Smooth muscle cell (in vitro differentiated cells): Measurements from ENCODE around the gene NXPH3. TPM values are rescaled to one million over a fixed set of nuclear protein-coding genes. Genes with fewer than 3 reads are reported as not detected.

Experiments used
- DNase-seq: peaks from one replicate; lab custom pipeline; 2025; ENCODE audit not compliant: unreplicated experiment; lab: John Stamatoyannopoulos, UW
- H2AFZ ChIP-seq: fragments of 200-600 bp; sonication (generic); 2 replicates; pipeline ENCODE4 v1.6.0; 2016; ENCODE audit warnings: antibody characterized with exemption, low read depth, mild to moderate bottlenecking
- H3F3A ChIP-seq: fragments of 200-600 bp; sonication (generic); 2 replicates; pipeline ENCODE4 v1.6.0; 2017; ENCODE audit warnings: antibody characterized with exemption, low read depth
- H3K27ac ChIP-seq: fragments of 200-600 bp; sonication (generic); 2 replicates; pipeline ENCODE4 v1.5.1; 2016; ENCODE audit warnings: low read depth, mild to moderate bottlenecking
- H3K27me3 ChIP-seq: fragments of 200-600 bp; sonication (generic); 2 replicates; pipeline ENCODE4 v1.6.1; 2016; ENCODE audit warnings: low read depth, mild to moderate bottlenecking
- H3K36me3 ChIP-seq: fragments of 200-600 bp; sonication (generic); 2 replicates; pipeline ENCODE4 v1.5.1; 2016; ENCODE audit warnings: low read depth
- H3K4me1 ChIP-seq: fragments of 200-600 bp; sonication (generic); 2 replicates; pipeline ENCODE4 v1.5.1; 2016; ENCODE audit warnings: low read depth
- H3K4me2 ChIP-seq: fragments of 200-600 bp; sonication (generic); 2 replicates; pipeline ENCODE4 v1.6.0; 2016; ENCODE audit warnings: mild to moderate bottlenecking
- H3K4me3 ChIP-seq: fragments of 200-600 bp; sonication (generic); 2 replicates; pipeline ENCODE4 v1.5.1; 2016; ENCODE audit warnings: mild to moderate bottlenecking
- H3K79me2 ChIP-seq: fragments of 200-600 bp; sonication (generic); 2 replicates; pipeline ENCODE4 v1.6.0; 2016; ENCODE audit warnings: low read depth, mild to moderate bottlenecking
- H3K9ac ChIP-seq: fragments of 200-600 bp; sonication (generic); 2 replicates; pipeline ENCODE4 v1.6.0; 2016; ENCODE audit warnings: low read depth
- H3K9me3 ChIP-seq: fragments of 200-600 bp; sonication (generic); replicated peaks from 2 replicates; pipeline ENCODE4 v1.5.1; 2016; ENCODE audit warnings: low read depth
- H4K20me1 ChIP-seq: fragments of 200-600 bp; sonication (generic); 2 replicates; pipeline ENCODE4 v1.6.0; 2016; ENCODE audit warnings: low read depth
- WGBS: methylation state at CpG from one replicate; pipeline ENCODE4 v1.1.7; 2016; ENCODE audit warnings: low lambda C conversion rate; 5-methylcytosine and 5-hydroxymethylcytosine counted together
- polyA plus RNA-seq: library from polyadenylated mRNA; unstranded; fragments of >200 nt; fragmentation: Nextera tagmentation; extraction: Ambion mirVana; gene quantifications from 2 replicates; pipeline ENCODE4 v1.2.1, GENCODE V29; 2016
- total RNA-seq: library from RNA; depleted of rRNA; stranded (reverse); fragments of >200 nt; gene quantifications from 2 replicates; pipeline ENCODE4 v1.2.3, GENCODE V29; 2014
- TF ChIP-seq, protein P1 (sequence below): fragments of 200-600 bp; sonication (generic); IDR thresholded peaks from 2 replicates; pipeline ENCODE4 v1.5.1; 2017; ENCODE audit warnings: borderline replicate concordance, mild to moderate bottlenecking, antibody characterized with exemption; ENCODE audit not compliant: insufficient read depth, poor library complexity, severe bottlenecking

Gene NXPH3
- total and polyA plus RNA-seq, 2 experiments from 2014 or later: 1.5 to 3.6 TPM

DNA sequence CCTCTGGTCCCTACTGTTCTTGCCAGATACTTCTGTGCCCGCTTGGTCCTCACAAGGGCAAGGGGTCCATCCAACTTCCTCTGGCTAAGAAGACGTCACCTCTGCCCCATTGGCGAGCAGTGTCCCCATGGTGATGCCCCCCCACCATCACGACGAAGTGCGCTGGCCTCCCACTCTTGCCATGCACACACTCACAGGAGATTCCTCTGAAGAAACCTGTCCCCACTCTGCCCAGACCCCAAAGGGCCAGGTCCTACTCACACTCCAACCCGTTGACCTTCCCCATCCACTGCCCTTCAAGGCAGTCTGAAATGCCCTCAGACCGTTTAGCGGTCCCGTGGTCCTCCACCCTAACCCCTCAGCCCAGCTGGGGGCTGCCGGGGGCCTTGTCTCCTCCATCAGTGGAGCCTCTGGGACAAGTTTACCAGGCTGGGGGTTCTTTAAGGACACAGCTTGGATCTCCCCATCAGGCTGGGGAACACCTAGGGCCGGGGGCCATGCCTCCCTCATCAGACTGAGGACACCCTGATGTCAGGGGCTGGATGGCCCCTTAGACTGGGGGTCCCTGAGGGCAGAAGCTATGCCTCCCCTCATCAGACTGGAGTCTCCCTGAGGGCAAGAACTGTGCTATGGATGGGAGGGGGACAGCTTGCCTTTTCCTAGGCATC lies 6.5 kb downstream of the NXPH3 start:
- 97% methylated on average over 12 of the region's 12 CpGs for WGBS
- Histone ChIP-seq H3K4me3 (no peak overlapping the region), H3K9me3 (no peaks in the 10 kb centered on the region), H3K4me2 (no peak overlapping the region), H3K9ac (no peak overlapping the region), H2AFZ (no peak overlapping the region), H3F3A (no peaks in the 10 kb centered on the region), H4K20me1 (no peaks in the 10 kb centered on the region), H3K27me3 (no peaks in the 10 kb centered on the region), H3K27ac (no peak overlapping the region), H3K36me3 (no peaks in the 10 kb centered on the region), H3K79me2 (no peaks in the 10 kb centered on the region), H3K4me1 (no peaks in the 10 kb centered on the region)
- no peak for DNase-seq
- TF ChIP-seq, protein P1, sequence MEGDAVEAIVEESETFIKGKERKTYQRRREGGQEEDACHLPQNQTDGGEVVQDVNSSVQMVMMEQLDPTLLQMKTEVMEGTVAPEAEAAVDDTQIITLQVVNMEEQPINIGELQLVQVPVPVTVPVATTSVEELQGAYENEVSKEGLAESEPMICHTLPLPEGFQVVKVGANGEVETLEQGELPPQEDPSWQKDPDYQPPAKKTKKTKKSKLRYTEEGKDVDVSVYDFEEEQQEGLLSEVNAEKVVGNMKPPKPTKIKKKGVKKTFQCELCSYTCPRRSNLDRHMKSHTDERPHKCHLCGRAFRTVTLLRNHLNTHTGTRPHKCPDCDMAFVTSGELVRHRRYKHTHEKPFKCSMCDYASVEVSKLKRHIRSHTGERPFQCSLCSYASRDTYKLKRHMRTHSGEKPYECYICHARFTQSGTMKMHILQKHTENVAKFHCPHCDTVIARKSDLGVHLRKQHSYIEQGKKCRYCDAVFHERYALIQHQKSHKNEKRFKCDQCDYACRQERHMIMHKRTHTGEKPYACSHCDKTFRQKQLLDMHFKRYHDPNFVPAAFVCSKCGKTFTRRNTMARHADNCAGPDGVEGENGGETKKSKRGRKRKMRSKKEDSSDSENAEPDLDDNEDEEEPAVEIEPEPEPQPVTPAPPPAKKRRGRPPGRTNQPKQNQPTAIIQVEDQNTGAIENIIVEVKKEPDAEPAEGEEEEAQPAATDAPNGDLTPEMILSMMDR: no peak

DNA sequence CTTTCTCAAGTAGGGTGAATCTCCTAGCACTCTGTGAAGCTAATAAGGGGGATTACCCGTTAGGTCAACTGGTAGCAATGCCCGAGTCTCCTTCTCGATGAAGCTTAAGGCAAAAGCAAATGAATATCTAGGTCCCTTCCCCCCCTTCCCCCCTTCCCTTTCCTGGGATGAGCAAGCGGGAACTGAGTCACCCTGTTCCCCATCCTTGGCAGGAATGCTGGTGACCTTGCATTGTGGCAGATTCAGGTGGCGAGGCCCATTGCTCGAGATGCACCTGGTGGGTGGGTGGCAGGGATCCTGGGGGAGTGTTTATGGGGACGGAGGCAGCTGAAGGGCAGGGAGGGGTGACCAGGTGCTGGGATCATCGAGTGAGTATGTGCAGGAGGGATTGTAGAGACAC lies 7.1 kb downstream of the NXPH3 start:
- Histone ChIP-seq H3K27ac (no peak overlapping the region), H3K4me2 (no peak overlapping the region), H3K4me3 (no peak overlapping the region), H3K9me3 (no peaks in the 10 kb centered on the region), H3K36me3 (no peaks in the 10 kb centered on the region), H3K79me2 (no peaks in the 10 kb centered on the region), H3F3A (no peaks in the 10 kb centered on the region), H3K27me3 (no peaks in the 10 kb centered on the region), H3K9ac (no peak overlapping the region), H2AFZ (no peak overlapping the region), H3K4me1 (no peaks in the 10 kb centered on the region), H4K20me1 (no peaks in the 10 kb centered on the region)
- DNase-seq: no peak
- 78% methylated on average over 8 of the region's 8 CpGs for WGBS
- TF ChIP-seq, protein P1: no peak

DNA sequence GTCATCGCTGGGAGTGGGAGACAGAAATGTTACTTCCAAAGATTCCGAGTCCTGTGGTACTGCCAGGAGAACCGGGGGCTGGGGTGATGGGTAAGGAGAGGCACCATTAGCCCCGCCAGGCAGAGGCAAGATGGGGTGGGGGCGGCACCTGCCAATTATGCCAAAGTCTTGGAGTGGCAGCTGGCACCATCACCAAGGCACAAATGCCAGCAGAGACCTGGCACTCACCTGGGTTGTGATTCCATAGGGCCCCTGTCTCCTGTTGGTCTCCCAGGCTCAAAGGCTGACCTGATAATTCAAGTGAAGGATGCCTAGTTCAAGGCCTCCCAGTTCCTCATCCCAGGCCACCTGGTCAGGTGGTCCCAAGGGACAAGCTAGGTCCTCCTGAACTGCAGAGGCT lies 7.6 kb downstream of the NXPH3 start:
- no peaks in the 10 kb centered on the region for H3K4me1 ChIP-seq
- no peaks in the 10 kb centered on the region for H4K20me1 ChIP-seq
- 96% methylated on average over 5 of the region's 5 CpGs for WGBS
- DNase-seq: no peak
- no peak overlapping the region for H3K4me3 ChIP-seq
- no peaks in the 10 kb centered on the region for H3K79me2 ChIP-seq
- H2AFZ ChIP-seq: no peak overlapping the region
- no peaks in the 10 kb centered on the region for H3K9me3 ChIP-seq
- no peak overlapping the region for H3K9ac ChIP-seq
- H3K27ac ChIP-seq: no peak overlapping the region
- TF ChIP-seq, protein P1: no peak
- H3K4me2 ChIP-seq: no peak overlapping the region
- H3K27me3 ChIP-seq: no peaks in the 10 kb centered on the region
- no peaks in the 10 kb centered on the region for H3F3A ChIP-seq
- H3K36me3 ChIP-seq: no peaks in the 10 kb centered on the region

DNA sequence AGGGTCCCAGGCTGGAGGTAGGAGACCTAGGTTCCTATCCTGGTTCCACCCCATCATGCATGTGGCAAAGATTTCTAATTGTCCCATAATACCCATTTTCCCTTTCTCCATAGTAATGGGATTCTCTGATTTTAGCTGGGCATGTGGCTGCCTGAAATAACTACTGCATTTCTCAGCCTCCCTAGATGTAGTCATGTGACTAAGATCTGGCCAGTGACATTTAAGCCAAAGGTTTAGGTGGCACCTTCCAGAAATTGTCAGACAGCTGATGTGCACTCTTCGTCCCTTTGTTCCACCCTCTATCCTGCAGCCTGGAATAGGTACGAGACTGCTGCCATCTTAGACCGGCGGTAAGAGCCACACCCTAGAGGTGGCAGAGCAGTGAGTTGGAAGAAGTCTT lies 8.2 kb downstream of the NXPH3 start:
- Histone ChIP-seq H3K4me1 (no peaks in the 10 kb centered on the region), H3K79me2 (no peaks in the 10 kb centered on the region), H2AFZ (no peak overlapping the region), H3K4me2 (no peak overlapping the region), H3K27ac (no peak overlapping the region), H4K20me1 (no peaks in the 10 kb centered on the region), H3K9ac (no peak overlapping the region), H3K27me3 (no peaks in the 10 kb centered on the region), H3K4me3 (no peak overlapping the region), H3K36me3 (no peaks in the 10 kb centered on the region), H3K9me3 (no peaks in the 10 kb centered on the region), H3F3A (no peaks in the 10 kb centered on the region)
- 92% methylated on average over 4 of the region's 4 CpGs for WGBS
- DNase-seq: no peak
- TF ChIP-seq, protein P1: no peak
